LNCaP clone FGC (cell line): Measurements from ENCODE around the gene ZCCHC2.

Source experiments
- DNase-seq: peaks from one replicate; pipeline ENCODE4 v3.0.0-alpha.2; 2011; ENCODE audit warnings: low read depth
- H3K4me3 ChIP-seq: 2 replicates; pipeline ENCODE4 v1.5.1; 2011; ENCODE audit warnings: mild to moderate bottlenecking, low read depth, low read length, control low read depth
- CTCF ChIP-seq: IDR thresholded peaks from 2 replicates; pipeline ENCODE4 v1.5.1; 2012; ENCODE audit warnings: mild to moderate bottlenecking; ENCODE audit not compliant: control insufficient read depth, insufficient read depth; ENCODE audit errors: extremely low read depth

Gene ZCCHC2

DNA sequence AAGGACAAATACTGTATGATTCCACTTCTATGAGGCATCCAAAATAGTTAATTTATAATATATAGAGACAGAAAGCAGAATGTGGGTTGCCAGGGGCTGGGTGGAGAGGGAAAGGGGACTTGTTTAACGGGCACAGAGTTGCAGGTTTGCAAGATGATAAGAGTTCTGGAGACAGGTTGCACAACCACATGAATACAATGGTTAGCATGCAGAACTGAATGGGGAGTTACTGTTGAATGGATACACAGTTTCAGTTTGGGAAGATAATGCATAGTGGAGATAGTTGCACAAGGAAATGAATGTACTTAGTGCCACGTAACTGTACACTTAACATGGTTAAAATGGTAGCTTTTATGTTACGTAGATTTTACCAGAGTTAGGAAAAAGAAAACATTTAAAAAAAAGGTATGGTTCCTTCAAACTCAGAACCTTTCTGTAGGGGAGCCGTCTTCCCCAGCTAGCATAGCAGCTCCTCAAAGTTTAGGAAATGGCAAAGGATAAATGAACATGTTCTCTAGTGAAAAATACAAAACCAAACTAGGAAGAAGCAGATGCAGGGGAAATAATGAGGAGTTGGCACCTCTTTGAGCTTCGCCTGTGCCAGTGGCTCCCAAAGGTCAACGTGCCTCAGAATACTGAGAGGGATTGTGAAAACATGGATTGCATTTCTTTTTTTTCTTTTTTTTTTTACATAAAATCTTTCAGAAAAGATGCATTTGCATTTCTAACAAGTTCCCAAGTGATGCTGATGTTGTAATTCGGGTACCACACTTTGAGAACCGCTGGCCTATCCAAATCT, 95.2 kb downstream of the ZCCHC2 start:
- no peak for DNase-seq
- TF ChIP-seq CTCF, result no peak
- H3K4me3 ChIP-seq, result no peak overlapping the region

DNA sequence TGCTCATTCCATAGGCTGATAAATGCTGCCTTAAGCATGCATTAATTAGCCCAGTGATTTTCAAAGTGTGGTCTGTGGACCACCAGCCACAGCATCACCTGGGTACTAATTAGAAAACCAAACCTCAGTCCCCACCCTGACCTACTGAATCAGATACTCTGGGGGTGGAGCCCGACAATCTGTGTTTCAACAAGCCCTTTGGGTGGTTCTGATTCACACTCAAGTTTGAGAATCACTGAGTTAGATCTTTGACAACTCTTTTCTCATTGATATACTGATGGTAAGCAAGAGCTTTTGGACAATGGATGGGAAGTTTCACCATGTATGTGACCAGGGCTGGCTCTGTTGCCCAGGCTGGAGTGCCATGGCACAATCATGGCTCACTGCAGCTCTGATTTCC, 95.9 kb downstream of the ZCCHC2 start:
- TF ChIP-seq CTCF, result no peak
- DNase-seq, result no peak
- no peak overlapping the region for H3K4me3 ChIP-seq

- TF ChIP-seq CTCF, result no peak
- no peak for DNase-seq
- H3K4me3 ChIP-seq, result no peak overlapping the region
Measured at GRCh38 chr18:62621546-62621945, 98.7 kb downstream of the ZCCHC2 start.

DNA sequence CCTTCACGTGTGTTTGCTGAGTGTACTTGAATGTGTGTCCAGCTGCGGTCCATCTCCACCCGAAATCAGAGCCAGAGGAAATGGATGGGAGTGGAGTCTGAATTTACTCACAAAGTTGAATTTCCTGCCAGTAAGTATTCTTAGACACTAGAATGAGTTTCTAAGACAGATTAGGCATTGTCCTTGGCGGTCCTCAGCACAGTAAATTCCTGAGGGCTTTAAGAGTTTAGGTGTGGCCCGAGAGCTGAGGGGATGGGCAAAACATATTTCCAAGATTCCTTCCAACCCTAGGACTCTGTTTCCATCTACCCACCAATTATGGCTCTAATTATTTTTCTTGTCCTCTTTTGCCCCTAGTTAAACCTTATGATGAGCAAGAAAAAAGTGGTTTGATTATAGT, 102.2 kb downstream of the ZCCHC2 start:
- H3K4me3 ChIP-seq, result no peak overlapping the region
- no peak for DNase-seq
- TF ChIP-seq CTCF, result no peak
